ENCODE results near the gene FAIM.

FAIM gene

GRCh38 chr3:138681463-138682220 lies 73.1 kb downstream of the FAIM start:
- no peak for DNase-seq

GRCh38 chr3:138682648-138683047 lies 74.1 kb downstream of the FAIM start:
- peak; percentile 16 for DNase-seq

Data from hematopoietic multipotent progenitor cell treated with erythropoietin and hydrocortisone succinate and interleukin-3 and kit ligand, for 8 days (in vitro differentiated cells).